ENCODE data around the gene GNE. TPM values are rescaled to one million over a fixed set of nuclear protein-coding genes. Genes with fewer than 3 reads are reported as not detected.
"Not testable (repeated sequence)": the region's sequence is repeated elsewhere in the genome, so short reads cannot be mapped to it uniquely, and the experiment has no call there.

The GNE gene
- polyA plus RNA-seq, 1 donor (not counting 4 experiments of a cell fraction or from before 2014, with no cell fraction given) = 10.1 TPM

GRCh38 chr9:36248061-36248460, 10.2 kb downstream of the GNE start:
- H3K79me2 ChIP-seq (ENCODE audit: control insufficient read depth, insufficient read depth, low read length); H3K4me1 ChIP-seq (ENCODE audit: control insufficient read depth, extremely low read depth, insufficient read depth, low read length); H3K27me3 ChIP-seq (ENCODE audit: control insufficient read depth, extremely low read depth, insufficient read depth, low read length); H3K4me3 ChIP-seq (ENCODE audit: control insufficient read depth in 2 of 3, extremely low read depth in 1 of 3, insufficient read depth in 2 of 3, low read depth in 1 of 3, low read length in 3 of 3); H3K9ac ChIP-seq (ENCODE audit: control insufficient read depth, extremely low read depth, insufficient read depth, low read length); H4K20me1 ChIP-seq (ENCODE audit: control insufficient read depth, extremely low read depth, insufficient read depth, low read length); DNase-seq (ENCODE audit: low read depth, low spot score); H3K27ac ChIP-seq (ENCODE audit: control insufficient read depth, insufficient read depth, low read length); FAIRE-seq; H3K9me1 ChIP-seq (ENCODE audit: control insufficient read depth, extremely low read depth, insufficient read depth, low read length); dilution Hi-C loops (cut with MboI; ENCODE audit: extremely low pct_ligation_motif_present, low sequenced_read_pairs); H3K36me3 ChIP-seq (ENCODE audit: control insufficient read depth in 2 of 2, extremely low read depth in 1 of 2, insufficient read depth in 2 of 2, low read length in 2 of 2); H2AFZ ChIP-seq (ENCODE audit: control insufficient read depth, low read length); H3K4me2 ChIP-seq (ENCODE audit: control insufficient read depth, extremely low read depth, insufficient read depth, low read depth, low read length); H3K9me3 ChIP-seq (ENCODE audit: control insufficient read depth, low read depth, low read length): not testable (repeated sequence)
- TF ChIP-seq, protein P1, sequence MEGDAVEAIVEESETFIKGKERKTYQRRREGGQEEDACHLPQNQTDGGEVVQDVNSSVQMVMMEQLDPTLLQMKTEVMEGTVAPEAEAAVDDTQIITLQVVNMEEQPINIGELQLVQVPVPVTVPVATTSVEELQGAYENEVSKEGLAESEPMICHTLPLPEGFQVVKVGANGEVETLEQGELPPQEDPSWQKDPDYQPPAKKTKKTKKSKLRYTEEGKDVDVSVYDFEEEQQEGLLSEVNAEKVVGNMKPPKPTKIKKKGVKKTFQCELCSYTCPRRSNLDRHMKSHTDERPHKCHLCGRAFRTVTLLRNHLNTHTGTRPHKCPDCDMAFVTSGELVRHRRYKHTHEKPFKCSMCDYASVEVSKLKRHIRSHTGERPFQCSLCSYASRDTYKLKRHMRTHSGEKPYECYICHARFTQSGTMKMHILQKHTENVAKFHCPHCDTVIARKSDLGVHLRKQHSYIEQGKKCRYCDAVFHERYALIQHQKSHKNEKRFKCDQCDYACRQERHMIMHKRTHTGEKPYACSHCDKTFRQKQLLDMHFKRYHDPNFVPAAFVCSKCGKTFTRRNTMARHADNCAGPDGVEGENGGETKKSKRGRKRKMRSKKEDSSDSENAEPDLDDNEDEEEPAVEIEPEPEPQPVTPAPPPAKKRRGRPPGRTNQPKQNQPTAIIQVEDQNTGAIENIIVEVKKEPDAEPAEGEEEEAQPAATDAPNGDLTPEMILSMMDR (optimal IDR thresholded peaks at IDR 0.05 in 1 of 3, IDR thresholded peaks at IDR 0.05 in 1 of 3, conservative IDR thresholded peaks at IDR 0.05 in 1 of 3; ENCODE audit: extremely low read depth in 1 of 3, insufficient read depth in 2 of 3, low read length in 3 of 3) = peak in 1 of 3 experiments; percentile 50

DNA sequence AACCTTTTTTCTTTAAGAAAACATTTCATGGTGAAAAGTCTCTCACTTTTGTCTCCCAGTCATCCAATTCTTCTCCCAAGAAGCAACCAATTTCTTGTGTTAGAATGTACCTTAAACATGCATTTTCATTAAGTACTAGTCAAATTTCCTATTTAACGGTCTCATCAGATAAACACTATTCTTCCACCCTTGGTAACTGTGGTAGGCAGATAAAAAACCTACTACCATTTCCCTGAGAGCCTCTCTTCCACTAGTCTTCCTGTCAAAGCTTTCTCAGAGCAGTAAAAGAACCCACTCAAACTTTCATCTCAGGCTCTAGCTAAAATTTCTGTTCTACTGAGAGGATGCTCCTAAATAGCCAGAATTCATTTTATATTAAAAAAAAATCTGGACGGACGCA, 10.9 kb downstream of the GNE start:
- Histone ChIP-seq H3K27ac (ENCODE audit: control insufficient read depth, insufficient read depth, low read length) (no peak overlapping the region), H3K36me3 (ENCODE audit: control insufficient read depth in 2 of 2, extremely low read depth in 1 of 2, insufficient read depth in 2 of 2, low read length in 2 of 2) (peaks cover 6 to 7% of the 10 kb centered on the region in 2 experiments), H3K9ac (ENCODE audit: control insufficient read depth, extremely low read depth, insufficient read depth, low read length) (no peak overlapping the region), H4K20me1 (ENCODE audit: control insufficient read depth, extremely low read depth, insufficient read depth, low read length) (no peaks in the 10 kb centered on the region), H3K27me3 (ENCODE audit: control insufficient read depth, extremely low read depth, insufficient read depth, low read length) (no peaks in the 10 kb centered on the region), H3K4me3 (ENCODE audit: control insufficient read depth in 2 of 3, extremely low read depth in 1 of 3, insufficient read depth in 2 of 3, low read depth in 1 of 3, low read length in 3 of 3) (no peak overlapping the region), H3K9me3 (ENCODE audit: control insufficient read depth, low read depth, low read length) (no peaks in the 10 kb centered on the region), H3K79me2 (ENCODE audit: control insufficient read depth, insufficient read depth, low read length) (peaks cover 7% of the 10 kb centered on the region), H3K9me1 (ENCODE audit: control insufficient read depth, extremely low read depth, insufficient read depth, low read length) (no peaks in the 10 kb centered on the region), H2AFZ (ENCODE audit: control insufficient read depth, low read length) (no peak overlapping the region), H3K4me1 (ENCODE audit: control insufficient read depth, extremely low read depth, insufficient read depth, low read length) (no peaks in the 10 kb centered on the region), H3K4me2 (ENCODE audit: control insufficient read depth, extremely low read depth, insufficient read depth, low read depth, low read length) (no peak overlapping the region)
- dilution Hi-C loops (cut with MboI; ENCODE audit: extremely low pct_ligation_motif_present, low sequenced_read_pairs) = no loop called here
- TF ChIP-seq, protein P1 (optimal IDR thresholded peaks at IDR 0.05 in 1 of 3, IDR thresholded peaks at IDR 0.05 in 1 of 3, conservative IDR thresholded peaks at IDR 0.05 in 1 of 3; ENCODE audit: extremely low read depth in 1 of 3, insufficient read depth in 2 of 3, low read length in 3 of 3) = no peak
- TF ChIP-seq EZH2 (IDR thresholded peaks at IDR 0.05; ENCODE audit: low read length) = no peak
- no peak for DNase-seq (ENCODE audit: low read depth, low spot score)
- no peak for FAIRE-seq
